RWPE2 (cell line): ENCODE measurements around the gene SP140L.
A peak's percentile ranks its signal among the peaks of the same experiment; 100 is the strongest.
"Not testable (repeated sequence)": the region's sequence is repeated elsewhere in the genome, so short reads cannot be mapped to it uniquely, and the experiment has no call there.

ENCODE experiments used
- ATAC-seq: fragments of 200-7000 bp; cut with Tn5 transposase; 3 replicates; pipeline ENCODE4 v1.9.1; 2021; ENCODE audit warnings: low read depth
- DNase-seq: peaks from one replicate; pipeline ENCODE4 v3.0.0-alpha.2; 2020; ENCODE audit warnings: low spot score
- H3K27ac ChIP-seq: fragments of 450-650 bp; 2 replicates; pipeline ENCODE4 v1.5.1; 2017; ENCODE audit warnings: mild to moderate bottlenecking; ENCODE audit not compliant: poor library complexity, severe bottlenecking
- H3K27me3 ChIP-seq: fragments of 250-450 bp; sonication (Bioruptor Pico); 2 replicates; pipeline ENCODE4 v1.5.1; 2021; ENCODE audit warnings: mild to moderate bottlenecking, moderate library complexity; ENCODE audit not compliant: insufficient read depth, poor library complexity, severe bottlenecking
- H3K36me3 ChIP-seq: fragments of 250-450 bp; sonication (Bioruptor Pico); 2 replicates; pipeline ENCODE4 v1.5.1; 2020; ENCODE audit warnings: low read depth, mild to moderate bottlenecking, moderate library complexity
- H3K4me1 ChIP-seq: fragments of 250-450 bp; sonication (Bioruptor Pico); 2 replicates; pipeline ENCODE4 v1.5.1; 2021; ENCODE audit warnings: mild to moderate bottlenecking, moderate library complexity; ENCODE audit not compliant: insufficient read depth, poor library complexity, severe bottlenecking
- H3K4me3 ChIP-seq: fragments of 250-450 bp; sonication (Bioruptor Pico); 2 replicates; pipeline ENCODE4 v1.5.1; 2021; ENCODE audit warnings: mild to moderate bottlenecking, moderate library complexity; ENCODE audit not compliant: severe bottlenecking
- H3K9me3 ChIP-seq: fragments of 250-450 bp; sonication (Bioruptor Pico); 2 replicates; pipeline ENCODE4 v1.5.1; 2021; ENCODE audit warnings: mild to moderate bottlenecking, moderate library complexity; ENCODE audit not compliant: severe bottlenecking
- TF ChIP-seq, protein P1 (sequence below): fragments of 450-650 bp; IDR thresholded peaks from one replicate; pipeline ENCODE4 v1.5.1; 2017; ENCODE audit warnings: mild to moderate bottlenecking, moderate library complexity; ENCODE audit not compliant: poor library complexity, severe bottlenecking

The SP140L gene

DNA sequence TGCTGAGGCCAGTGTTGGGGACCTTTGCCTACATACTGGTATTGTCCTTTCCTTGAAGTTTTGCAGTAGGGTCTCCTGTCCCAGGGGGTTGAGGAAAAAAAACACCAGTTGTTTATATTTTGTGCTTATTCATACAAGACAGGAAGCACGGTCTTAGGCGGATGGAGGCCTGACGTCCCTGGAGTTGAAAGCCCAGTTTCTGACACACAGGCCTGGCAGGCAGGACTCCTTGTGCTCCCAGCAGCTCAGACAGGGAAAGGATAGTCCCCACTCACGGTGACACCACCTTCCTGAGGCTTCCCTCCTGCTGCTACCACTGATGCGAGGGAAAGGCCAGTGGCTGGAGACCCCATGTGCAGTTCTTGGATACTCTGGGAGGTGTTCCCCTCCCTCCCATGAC lies 73.5 kb downstream of the SP140L start:
- Histone ChIP-seq H3K27ac (no peak overlapping the region), H3K9me3 (no peaks in the 10 kb centered on the region), H3K36me3 (0 out of 2 replicates have a peak, but pooled peaks cover 2% of the 10 kb centered on the region), H3K4me1 (no peaks in the 10 kb centered on the region), H3K4me3 (no peak overlapping the region), H3K27me3 (no peaks in the 10 kb centered on the region)
- TF ChIP-seq, protein P1, sequence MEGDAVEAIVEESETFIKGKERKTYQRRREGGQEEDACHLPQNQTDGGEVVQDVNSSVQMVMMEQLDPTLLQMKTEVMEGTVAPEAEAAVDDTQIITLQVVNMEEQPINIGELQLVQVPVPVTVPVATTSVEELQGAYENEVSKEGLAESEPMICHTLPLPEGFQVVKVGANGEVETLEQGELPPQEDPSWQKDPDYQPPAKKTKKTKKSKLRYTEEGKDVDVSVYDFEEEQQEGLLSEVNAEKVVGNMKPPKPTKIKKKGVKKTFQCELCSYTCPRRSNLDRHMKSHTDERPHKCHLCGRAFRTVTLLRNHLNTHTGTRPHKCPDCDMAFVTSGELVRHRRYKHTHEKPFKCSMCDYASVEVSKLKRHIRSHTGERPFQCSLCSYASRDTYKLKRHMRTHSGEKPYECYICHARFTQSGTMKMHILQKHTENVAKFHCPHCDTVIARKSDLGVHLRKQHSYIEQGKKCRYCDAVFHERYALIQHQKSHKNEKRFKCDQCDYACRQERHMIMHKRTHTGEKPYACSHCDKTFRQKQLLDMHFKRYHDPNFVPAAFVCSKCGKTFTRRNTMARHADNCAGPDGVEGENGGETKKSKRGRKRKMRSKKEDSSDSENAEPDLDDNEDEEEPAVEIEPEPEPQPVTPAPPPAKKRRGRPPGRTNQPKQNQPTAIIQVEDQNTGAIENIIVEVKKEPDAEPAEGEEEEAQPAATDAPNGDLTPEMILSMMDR = no peak
- ATAC-seq = no peak
- DNase-seq = no peak

DNA sequence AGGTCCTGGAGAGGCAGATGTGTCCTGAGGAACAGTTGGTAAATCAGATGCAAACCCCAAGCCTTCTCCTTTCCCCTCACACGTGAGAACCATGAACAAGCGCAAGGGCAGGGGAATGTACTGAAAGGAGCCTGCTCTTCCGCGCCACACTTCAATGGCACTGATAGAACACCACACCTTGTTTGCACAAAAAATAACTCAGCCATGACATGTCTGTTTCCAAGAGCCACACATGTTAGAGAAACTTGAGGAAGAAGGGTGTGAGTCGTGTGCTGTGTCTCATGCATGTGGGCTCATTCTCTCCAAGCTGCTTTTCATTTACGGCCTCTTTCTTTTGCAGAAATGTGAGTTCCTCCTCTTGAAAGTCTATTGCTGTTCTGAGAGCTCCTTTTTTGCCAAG lies 74.0 kb downstream of the SP140L start:
- ATAC-seq, H3K4me1 ChIP-seq, H3K36me3 ChIP-seq, DNase-seq, H3K9me3 ChIP-seq, H3K4me3 ChIP-seq, H3K27ac ChIP-seq, H3K27me3 ChIP-seq: not testable (repeated sequence)

DNA sequence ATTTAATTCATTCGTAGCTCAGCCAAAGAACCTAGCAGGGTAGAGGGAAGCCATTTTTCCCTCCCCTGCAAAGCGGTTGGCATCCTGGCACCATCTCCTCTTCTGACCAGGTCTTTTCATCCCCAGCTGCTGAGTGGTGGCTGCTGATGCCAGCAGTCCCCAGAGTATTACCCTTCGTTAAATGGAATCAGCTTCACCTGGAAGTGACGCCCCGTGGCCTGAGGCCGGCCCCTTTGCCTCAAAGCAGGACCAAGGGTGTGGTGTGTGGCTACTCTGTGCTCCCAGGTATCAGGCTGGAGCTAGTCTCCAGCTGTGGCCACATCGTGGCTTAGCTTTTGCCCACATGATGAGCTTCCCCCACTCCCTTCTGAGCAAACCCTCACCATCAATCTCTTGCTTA lies 76.8 kb downstream of the SP140L start:
- H3K4me1 ChIP-seq = no peaks in the 10 kb centered on the region
- no peak for DNase-seq
- no peaks in the 10 kb centered on the region for H3K9me3 ChIP-seq
- H3K4me3 ChIP-seq = no peak overlapping the region
- H3K27ac ChIP-seq = no peak overlapping the region
- H3K36me3 ChIP-seq = 0 out of 2 replicates have a peak, but pooled peaks cover 2% of the 10 kb centered on the region
- H3K27me3 ChIP-seq = no peaks in the 10 kb centered on the region
- no peak for ATAC-seq
- TF ChIP-seq, protein P1 = no peak

DNA sequence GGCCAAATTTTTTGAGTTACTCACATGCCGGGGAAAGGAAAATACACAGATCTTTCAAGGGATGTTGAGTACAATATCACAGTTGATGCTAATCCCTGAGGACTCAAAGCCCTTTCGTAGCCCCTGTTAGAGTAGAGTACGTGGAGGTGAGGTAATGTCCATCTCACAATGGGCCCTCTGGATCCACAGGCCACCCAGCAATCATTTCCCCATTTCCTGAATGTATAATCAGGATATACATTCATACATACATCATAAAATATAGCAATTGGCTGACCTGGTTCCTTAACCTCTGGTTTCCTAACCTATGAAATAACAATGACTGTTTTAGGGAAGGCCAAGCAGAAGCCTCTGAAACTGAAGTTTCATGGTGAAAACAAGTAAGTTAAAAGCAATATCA lies 78.8 kb downstream of the SP140L start:
- Histone ChIP-seq H3K4me1 (no peaks in the 10 kb centered on the region), H3K27ac (no peak overlapping the region), H3K9me3 (no peaks in the 10 kb centered on the region), H3K27me3 (no peaks in the 10 kb centered on the region), H3K36me3 (0 out of 2 replicates have a peak, but pooled peaks cover 2% of the 10 kb centered on the region), H3K4me3 (no peak overlapping the region)
- no peak for ATAC-seq
- no peak for DNase-seq
- TF ChIP-seq, protein P1 = no peak

DNA sequence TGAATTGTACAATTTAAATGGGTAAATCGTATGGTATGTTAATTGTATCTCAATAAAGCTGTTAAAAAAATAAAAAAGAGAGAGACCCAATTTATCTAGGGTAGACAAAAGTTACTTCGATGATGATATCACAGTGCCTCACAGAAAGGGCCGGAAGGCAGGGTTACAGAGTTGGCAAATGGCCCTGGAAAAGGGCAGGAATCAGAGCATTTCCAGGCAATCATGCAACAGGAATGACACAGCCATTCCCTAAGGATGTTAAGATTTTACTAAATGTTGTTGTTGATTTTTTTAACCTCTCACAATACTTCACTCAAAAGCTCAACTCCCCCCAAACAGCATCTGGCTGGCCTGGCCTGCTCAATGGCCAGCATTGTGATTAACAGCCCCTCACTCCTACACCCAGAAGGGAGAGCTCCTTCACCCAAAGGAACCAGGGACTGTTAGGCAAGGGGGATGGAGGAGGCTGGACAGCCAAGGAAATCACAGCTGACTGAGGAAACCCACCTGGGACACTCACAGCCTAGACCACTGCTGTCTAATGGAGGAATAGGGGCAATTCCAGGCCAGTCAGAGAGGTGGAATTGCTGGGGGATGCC lies 81.3 kb downstream of the SP140L start:
- H3K9me3 ChIP-seq = no peaks in the 10 kb centered on the region
- TF ChIP-seq, protein P1 = no peak
- H3K4me1 ChIP-seq = no peaks in the 10 kb centered on the region
- H3K27ac ChIP-seq = peak overlapping the region; percentile 23
- H3K36me3 ChIP-seq = no peaks in the 10 kb centered on the region
- no peak for DNase-seq
- no peak overlapping the region for H3K4me3 ChIP-seq
- peak; percentile 48; the same call in 2 of the 3 replicates for ATAC-seq
- no peaks in the 10 kb centered on the region for H3K27me3 ChIP-seq

DNA sequence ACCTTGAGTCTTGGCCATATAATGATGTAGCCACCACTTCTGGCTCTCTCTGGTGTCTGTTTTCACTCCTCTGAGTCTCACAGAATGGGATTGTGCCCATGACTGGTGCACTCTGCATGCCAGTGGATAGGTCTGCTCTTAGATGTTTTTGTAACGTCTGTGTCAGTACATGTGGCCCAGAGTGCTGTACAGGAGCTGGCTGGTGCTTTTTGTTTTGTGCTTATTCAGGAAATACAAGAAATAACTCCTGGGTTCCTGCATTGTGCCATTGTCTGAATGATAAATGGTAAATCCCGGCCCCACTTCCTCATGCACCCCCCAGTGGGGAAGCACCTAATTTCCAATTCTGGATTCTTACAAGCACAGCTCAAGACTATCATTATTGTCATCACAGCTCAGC lies 82.3 kb downstream of the SP140L start:
- not testable (repeated sequence) for H3K4me1 ChIP-seq, H3K4me3 ChIP-seq, ATAC-seq, H3K9me3 ChIP-seq, H3K27me3 ChIP-seq, DNase-seq, H3K27ac ChIP-seq, H3K36me3 ChIP-seq
